ENCODE data around the gene THRA. TPM values are rescaled to one million over a fixed set of nuclear protein-coding genes. Genes with fewer than 3 reads are reported as not detected.
"Not testable (repeated sequence)": the region's sequence is repeated elsewhere in the genome, so short reads cannot be mapped to it uniquely, and the experiment has no call there.

The THRA gene
- total RNA-seq, 1 donor from 2014 or later: 37.0 TPM

GRCh38 chr17:40135817-40136216 lies 73.1 kb downstream of the THRA start:
- DNase-seq (ENCODE audit: extremely low spot score, unreplicated experiment): no peak
- TF ChIP-seq, protein P1, sequence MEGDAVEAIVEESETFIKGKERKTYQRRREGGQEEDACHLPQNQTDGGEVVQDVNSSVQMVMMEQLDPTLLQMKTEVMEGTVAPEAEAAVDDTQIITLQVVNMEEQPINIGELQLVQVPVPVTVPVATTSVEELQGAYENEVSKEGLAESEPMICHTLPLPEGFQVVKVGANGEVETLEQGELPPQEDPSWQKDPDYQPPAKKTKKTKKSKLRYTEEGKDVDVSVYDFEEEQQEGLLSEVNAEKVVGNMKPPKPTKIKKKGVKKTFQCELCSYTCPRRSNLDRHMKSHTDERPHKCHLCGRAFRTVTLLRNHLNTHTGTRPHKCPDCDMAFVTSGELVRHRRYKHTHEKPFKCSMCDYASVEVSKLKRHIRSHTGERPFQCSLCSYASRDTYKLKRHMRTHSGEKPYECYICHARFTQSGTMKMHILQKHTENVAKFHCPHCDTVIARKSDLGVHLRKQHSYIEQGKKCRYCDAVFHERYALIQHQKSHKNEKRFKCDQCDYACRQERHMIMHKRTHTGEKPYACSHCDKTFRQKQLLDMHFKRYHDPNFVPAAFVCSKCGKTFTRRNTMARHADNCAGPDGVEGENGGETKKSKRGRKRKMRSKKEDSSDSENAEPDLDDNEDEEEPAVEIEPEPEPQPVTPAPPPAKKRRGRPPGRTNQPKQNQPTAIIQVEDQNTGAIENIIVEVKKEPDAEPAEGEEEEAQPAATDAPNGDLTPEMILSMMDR (conservative IDR thresholded peaks at IDR 0.05): no peak
- Mint-ChIP-seq H3K36me3 (peaks cover 56% of the 10 kb centered on the region), H3K4me3 (no peak overlapping the region), H3K27ac (peak overlapping the region; percentile 44), H3K27me3 (peaks cover 5% of the 10 kb centered on the region), H3K4me1 (ENCODE audit: unreplicated experiment) (no peaks in the 10 kb centered on the region), H3K9me3 (no peaks in the 10 kb centered on the region)

GRCh38 chr17:40139566-40140058 lies 76.8 kb downstream of the THRA start:
- peaks cover 5% of the 10 kb centered on the region for H3K27me3 Mint-ChIP-seq

DNA sequence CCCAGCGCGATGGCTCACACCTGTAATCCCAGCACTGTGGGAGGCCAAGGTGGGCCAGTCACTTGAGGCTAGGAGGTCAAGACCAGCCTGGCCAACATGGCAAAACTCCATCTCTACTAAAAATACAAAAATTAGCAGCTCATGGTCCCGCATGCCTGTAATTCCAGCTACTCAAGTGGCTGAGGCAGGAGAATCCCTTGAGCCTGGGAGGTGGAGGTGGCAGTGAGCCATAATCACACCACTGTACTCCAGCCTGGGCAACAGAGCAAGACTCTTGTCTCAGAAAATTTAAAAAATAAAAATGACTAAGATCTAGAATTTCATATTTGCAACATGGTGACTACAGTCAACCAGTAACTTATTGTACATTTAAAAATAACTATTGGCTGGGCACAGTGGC lies 80.4 kb downstream of the THRA start:
- H3K27me3 Mint-ChIP-seq; H3K4me3 Mint-ChIP-seq; H3K27ac Mint-ChIP-seq; H3K9me3 Mint-ChIP-seq; DNase-seq (ENCODE audit: extremely low spot score, unreplicated experiment): not testable (repeated sequence)
- Mint-ChIP-seq H3K36me3 (peaks cover 25% of the 10 kb centered on the region), H3K4me1 (ENCODE audit: unreplicated experiment) (peaks cover 20% of the 10 kb centered on the region)

More at GRCh38 chr17:40139566-40140058, 76.8 kb downstream of the THRA start:
- peak overlapping the region; percentile 98 for H3K4me3 Mint-ChIP-seq
- H3K4me1 Mint-ChIP-seq (ENCODE audit: unreplicated experiment): peaks cover 11% of the 10 kb centered on the region
- peak overlapping the region; percentile 99 for H3K27ac Mint-ChIP-seq
- no peaks in the 10 kb centered on the region for H3K9me3 Mint-ChIP-seq
- DNase-seq (ENCODE audit: extremely low spot score, unreplicated experiment): no peak
- TF ChIP-seq, protein P1 (conservative IDR thresholded peaks at IDR 0.05): no peak
- peaks cover 36% of the 10 kb centered on the region for H3K36me3 Mint-ChIP-seq

Small RNA genes within 50 kb of the gene (microRNA-seq; reads per million reads assigned to microRNA genes)
- gene MIR6884: not detected

Other genes with a start within 250 kb of the THRA start
- gene IKZF3, start 198.7 kb upstream of the THRA start, total RNA-seq (ENCODE audit: low replicate concordance): 0.19 and 0.29 TPM in 2 replicates
- gene ZPBP2, start 194.8 kb upstream of the THRA start, total RNA-seq (ENCODE audit: low replicate concordance): not detected in 2 replicates
- 15.8 and 16.4 TPM in 2 replicates for gene GSDMB, start 144.3 kb upstream of the THRA start, total RNA-seq (ENCODE audit: low replicate concordance)
- gene ORMDL3, start 135.4 kb upstream of the THRA start, total RNA-seq (ENCODE audit: low replicate concordance): 59.8 and 82.7 TPM in 2 replicates
- not detected in 2 replicates for gene LRRC3C, start 135.2 kb upstream of the THRA start, total RNA-seq (ENCODE audit: low replicate concordance)
- gene GSDMA, start 100.0 kb upstream of the THRA start, total RNA-seq (ENCODE audit: low replicate concordance): not detected in 2 replicates
- gene PSMD3, start 82.2 kb upstream of the THRA start, total RNA-seq (ENCODE audit: low replicate concordance): 110 and 116 TPM in 2 replicates
- gene CSF3, start 47.5 kb upstream of the THRA start, total RNA-seq (ENCODE audit: low replicate concordance): not detected in 2 replicates
- 93.2 and 123 TPM in 2 replicates for gene MED24, start 8.6 kb upstream of the THRA start, total RNA-seq (ENCODE audit: low replicate concordance)
- 5.7 and 9.5 TPM in 2 replicates for gene NR1D1, start 37.6 kb downstream of the THRA start, total RNA-seq (ENCODE audit: low replicate concordance)
- gene MSL1, start 59.0 kb downstream of the THRA start, total RNA-seq (ENCODE audit: low replicate concordance): 86.3 and 128 TPM in 2 replicates
- gene CASC3, start 77.6 kb downstream of the THRA start, total RNA-seq (ENCODE audit: low replicate concordance): 63.0 and 101 TPM in 2 replicates
- gene RAPGEFL1, start 114.5 kb downstream of the THRA start, total RNA-seq (ENCODE audit: low replicate concordance): 9.9 and 18.6 TPM in 2 replicates
- 27.2 and 35.3 TPM in 2 replicates for gene WIPF2, start 156.3 kb downstream of the THRA start, total RNA-seq (ENCODE audit: low replicate concordance)
- gene CDC6, start 224.9 kb downstream of the THRA start, total RNA-seq (ENCODE audit: low replicate concordance): 23.2 and 50.3 TPM in 2 replicates
- gene RARA, start 246.2 kb downstream of the THRA start, total RNA-seq (ENCODE audit: low replicate concordance): 23.8 and 34.3 TPM in 2 replicates